Common myeloid progenitor, CD34-positive (primary cell): ENCODE data around the gene OR6X1.

Experiments used
- CTCF ChIA-PET: fragments of 350-600 bp; sonication (Branson Sonifier 250); formaldehyde crosslinking; loops from one replicate; lab custom pipeline; 2021; ENCODE audit warnings: antibody characterized with exemption; lab: Charles Lee
- POLR2A ChIA-PET: fragments of 350-600 bp; sonication (Branson Sonifier 250); formaldehyde crosslinking; loops from one replicate; lab custom pipeline; 2021; ENCODE audit warnings: antibody characterized with exemption; lab: Charles Lee
- DNase-seq, 3 donors: peaks; one replicate each; pipeline versions ENCODE4 v3.0.0 to v3.0.0-alpha.2; 2013
- H3K27ac ChIP-seq, 2 experiments: 1 replicate in 1 of 2; 2 replicates in 1 of 2; pipeline ENCODE4 v1.7.0; 2013; ENCODE audit warnings: inconsistent platforms in 2 of 2, low read length in 2 of 2, mild to moderate bottlenecking in 2 of 2, low read depth in 1 of 2, moderate library complexity in 1 of 2; ENCODE audit not compliant: severe bottlenecking in 2 of 2, insufficient read depth in 1 of 2, poor library complexity in 1 of 2
- H3K27me3 ChIP-seq, 5 experiments: replicated peaks in 2 of 5; 1 replicate in 3 of 5; 2 replicates in 2 of 5; pipeline versions ENCODE4 v1.6.1 to v1.7.0; 2013; ENCODE audit warnings: low read length in 4 of 5, mild to moderate bottlenecking in 2 of 5, moderate library complexity in 2 of 5, inconsistent platforms in 1 of 5; ENCODE audit not compliant: insufficient read depth in 5 of 5, control insufficient read depth in 4 of 5
- H3K36me3 ChIP-seq, 4 experiments: 1 replicate in 2 of 4; 2 replicates in 2 of 4; pipeline versions ENCODE4 v1.6.1 to v1.7.0; 2013; ENCODE audit warnings: low read length in 3 of 4, control low read depth in 1 of 4, mild to moderate bottlenecking in 1 of 4; ENCODE audit not compliant: control insufficient read depth in 4 of 4, insufficient read depth in 4 of 4
- H3K4me1 ChIP-seq, 4 experiments: 1 replicate in 3 of 4; 2 replicates in 1 of 4; pipeline versions ENCODE4 v1.6.1 to v1.7.1; 2013; ENCODE audit warnings: low read length in 3 of 4, mild to moderate bottlenecking in 3 of 4, control low read depth in 1 of 4, inconsistent platforms in 1 of 4, moderate library complexity in 1 of 4; ENCODE audit not compliant: control insufficient read depth in 4 of 4, insufficient read depth in 4 of 4; ENCODE audit errors: control extremely low read depth in 1 of 4
- H3K4me3 ChIP-seq, 7 experiments: 1 replicate in 4 of 7; 2 replicates in 3 of 7; pipeline versions ENCODE4 v1.5.1 to v1.7.0; 2013; ENCODE audit warnings: mild to moderate bottlenecking in 7 of 7, low read length in 6 of 7, moderate library complexity in 6 of 7, inconsistent platforms in 2 of 7, low read depth in 2 of 7, control low read depth in 1 of 7; ENCODE audit not compliant: insufficient read depth in 4 of 7, control insufficient read depth in 1 of 7; ENCODE audit errors: extremely low read depth in 1 of 7
- H3K9me3 ChIP-seq, 5 experiments: 1 replicate in 4 of 5; 2 replicates in 1 of 5; pipeline versions ENCODE4 v1.6.1 to v1.7.1; 2013; ENCODE audit warnings: low read length in 4 of 5, mild to moderate bottlenecking in 2 of 5, inconsistent platforms in 1 of 5, low read depth in 1 of 5, moderate library complexity in 1 of 5; ENCODE audit not compliant: control insufficient read depth in 4 of 5, insufficient read depth in 2 of 5; ENCODE audit errors: control extremely low read depth in 1 of 5
- WGBS: methylation state at CpG from one replicate; pipeline ENCODE4 v1.1.5; 2013; ENCODE audit not compliant: insufficient coverage; 5-methylcytosine and 5-hydroxymethylcytosine counted together

The OR6X1 gene

DNA sequence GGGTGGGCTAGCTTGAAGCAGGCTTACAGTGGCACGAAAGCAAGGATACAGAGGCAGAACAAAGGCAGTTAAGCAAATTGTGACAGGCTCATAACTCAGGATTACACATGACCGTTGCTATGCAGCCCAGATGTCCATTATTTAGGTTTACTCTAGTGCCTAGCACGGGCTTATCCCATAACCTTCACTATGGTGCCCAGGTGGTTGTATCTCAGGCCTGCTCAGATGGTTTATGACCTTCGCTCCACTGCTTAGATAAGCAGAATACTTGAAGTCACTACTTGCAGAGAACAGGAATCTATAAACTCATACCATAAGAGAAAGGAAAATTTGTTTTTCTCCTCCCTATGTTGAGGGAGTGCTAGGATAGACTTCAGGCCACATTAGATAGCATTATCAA, 42.8 kb upstream of the OR6X1 start:
- Histone ChIP-seq H3K9me3 (no peaks in the 10 kb centered on the region), H3K4me1 (no peaks in the 10 kb centered on the region), H3K4me3 (no peak overlapping the region), H3K27me3 (no peaks in the 10 kb centered on the region), H3K27ac (no peak overlapping the region), H3K36me3 (no peaks in the 10 kb centered on the region)
- POLR2A ChIA-PET, result no interaction called here
- CTCF ChIA-PET, result no interaction called here
- WGBS, result 92% methylated on average over 4 of the region's 4 CpGs
- no peak for DNase-seq

GRCh38 chr11:123796226-123796625, 41.9 kb upstream of the OR6X1 start:
- 100% methylated on average over 1 of the region's 1 CpG for WGBS
- no peaks in the 10 kb centered on the region for H3K27me3 ChIP-seq
- no peak overlapping the region for H3K4me3 ChIP-seq
- H3K4me1 ChIP-seq, result no peaks in the 10 kb centered on the region
- peaks cover 0 to 2% (median 0%) of the 10 kb centered on the region in 5 experiments for H3K9me3 ChIP-seq
- DNase-seq, result no peak
- no peaks in the 10 kb centered on the region for H3K36me3 ChIP-seq
- H3K27ac ChIP-seq, result no peak overlapping the region
- ChIA-PET CTCF (no interaction called here), POLR2A (no interaction called here)

GRCh38 chr11:123783536-123783935, 29.2 kb upstream of the OR6X1 start:
- WGBS, result 100% methylated on average over 1 of the region's 1 CpG
- CTCF ChIA-PET, result no interaction called here

DNA sequence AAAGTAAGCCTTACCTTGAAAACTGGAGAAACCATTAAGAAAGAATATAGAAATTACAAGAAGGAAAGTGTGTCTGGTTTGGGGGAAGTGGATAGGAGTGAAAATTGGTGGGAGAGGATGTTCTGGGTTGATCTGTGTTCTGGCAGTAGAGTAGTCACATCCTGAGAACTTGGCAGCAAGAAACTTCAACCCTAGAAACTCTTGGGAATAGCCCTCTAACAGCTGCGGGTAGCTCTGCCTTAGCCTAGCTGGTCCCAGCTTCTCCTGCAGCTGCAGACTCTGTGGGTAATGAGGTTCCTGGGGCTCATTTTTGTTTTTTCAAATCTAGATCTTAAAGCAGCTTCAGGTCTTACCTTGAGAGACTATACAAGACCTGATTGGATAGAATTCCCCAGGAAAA, 24.2 kb upstream of the OR6X1 start:
- Histone ChIP-seq H3K36me3 (no peaks in the 10 kb centered on the region), H3K27me3 (peaks cover 0 to 2% (median 0%) of the 10 kb centered on the region in 5 experiments), H3K4me3 (no peak overlapping the region), H3K27ac (no peak overlapping the region), H3K4me1 (no peaks in the 10 kb centered on the region), H3K9me3 (no peaks in the 10 kb centered on the region)
- POLR2A ChIA-PET, result no interaction called here
- DNase-seq, result no peak
- WGBS, result 100% methylated on average over 1 of the region's 1 CpG
- CTCF ChIA-PET, result no interaction called here

More at GRCh38 chr11:123783536-123783935, 29.2 kb upstream of the OR6X1 start:
- H3K27ac ChIP-seq, result no peak overlapping the region
- H3K36me3 ChIP-seq, result no peaks in the 10 kb centered on the region
- H3K27me3 ChIP-seq, result no peaks in the 10 kb centered on the region
- POLR2A ChIA-PET, result no interaction called here
- no peak for DNase-seq
- peaks cover 0 to 2% (median 0%) of the 10 kb centered on the region in 5 experiments for H3K9me3 ChIP-seq
- H3K4me3 ChIP-seq, result no peak overlapping the region
- no peaks in the 10 kb centered on the region for H3K4me1 ChIP-seq

GRCh38 chr11:123775715-123776549, 21.6 kb upstream of the OR6X1 start:
- ChIA-PET POLR2A (no interaction called here), CTCF (no interaction called here)
- Histone ChIP-seq H3K27ac (no peak overlapping the region), H3K36me3 (no peaks in the 10 kb centered on the region), H3K4me3 (no peak overlapping the region), H3K9me3 (no peaks in the 10 kb centered on the region), H3K4me1 (no peaks in the 10 kb centered on the region), H3K27me3 (peaks cover 0 to 2% (median 0%) of the 10 kb centered on the region in 5 experiments)
- 75% methylated on average over 2 of the region's 4 CpGs for WGBS
- no peak for DNase-seq

GRCh38 chr11:123775289-123775688, 21.0 kb upstream of the OR6X1 start:
- Histone ChIP-seq H3K4me1 (no peaks in the 10 kb centered on the region), H3K36me3 (no peaks in the 10 kb centered on the region), H3K4me3 (no peak overlapping the region), H3K9me3 (peaks cover 0 to 1% (median 0%) of the 10 kb centered on the region in 5 experiments), H3K27ac (no peak overlapping the region), H3K27me3 (peaks cover 0 to 2% (median 0%) of the 10 kb centered on the region in 5 experiments)
- ChIA-PET POLR2A (no interaction called here), CTCF (no interaction called here)
- DNase-seq, result no peak
- 100% methylated on average over 1 of the region's 1 CpG for WGBS

DNA sequence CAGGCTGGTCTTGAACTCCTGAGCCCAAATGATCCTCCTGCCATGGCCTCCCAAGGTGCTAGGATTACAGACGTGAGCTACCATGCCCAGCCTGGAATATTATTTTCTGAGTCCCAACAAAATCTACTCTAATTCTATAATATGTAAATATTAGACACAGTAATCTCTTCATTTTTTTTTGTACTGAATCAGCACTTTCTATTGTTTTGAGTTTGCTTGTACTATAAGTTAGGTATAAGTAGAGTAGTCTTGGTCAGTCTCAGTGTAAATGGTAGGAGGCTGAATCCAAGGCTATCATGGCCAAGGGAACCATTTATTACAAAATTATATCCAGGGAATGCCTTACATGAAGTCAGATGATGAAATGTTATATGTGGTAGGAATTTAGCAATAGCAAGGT, 19.6 kb upstream of the OR6X1 start:
- Histone ChIP-seq H3K9me3 (peaks cover 0 to 1% (median 0%) of the 10 kb centered on the region in 5 experiments), H3K4me1 (no peaks in the 10 kb centered on the region), H3K36me3 (no peaks in the 10 kb centered on the region), H3K4me3 (no peak overlapping the region), H3K27me3 (peaks cover 0 to 2% (median 0%) of the 10 kb centered on the region in 5 experiments), H3K27ac (no peak overlapping the region)
- no peak for DNase-seq
- ChIA-PET CTCF (no interaction called here), POLR2A (no interaction called here)
- no CpG with 5 or more reads among the region's 1 CpG for WGBS
